HG03354 (cell line): ENCODE data around the gene NDUFB3.
"Not testable (repeated sequence)": the region's sequence is repeated elsewhere in the genome, so short reads cannot be mapped to it uniquely, and the experiment has no call there.

Experiments used
- ATAC-seq: cut with Tn5 transposase; IDR thresholded peaks from one replicate; pipeline ENCODE4 v1.9.1; 2021; ENCODE audit warnings: mild to moderate bottlenecking; ENCODE audit not compliant: unreplicated experiment, poor library complexity, severe bottlenecking

The NDUFB3 gene

GRCh38 chr2:201071479-201072200 is at the start of gene NDUFB3, which contains the start of gene HYCC2:
Gene NDUFB3, plus strand, starts transcription at chr2:201072001. Its CDS starts 6,882 bp downstream, at chr2:201078883.
Gene HYCC2, minus strand, starts transcription at chr2:201071671. Its CDS starts 47,662 bp downstream, at chr2:201024009.
- ATAC-seq: peak; percentile 98

- ATAC-seq: no peak
These were observed 47.3 kb upstream of the NDUFB3 start for GRCh38 chr2:201024518-201024917.

- not testable (repeated sequence) for ATAC-seq
These were observed 37.4 kb upstream of the NDUFB3 start for GRCh38 chr2:201034355-201034754.

- not testable (repeated sequence) for ATAC-seq
These were observed 33.4 kb upstream of the NDUFB3 start for GRCh38 chr2:201038361-201038760.

- ATAC-seq: no peak
These were observed 32.9 kb upstream of the NDUFB3 start for GRCh38 chr2:201038855-201039254.

- ATAC-seq: no peak
These were observed 30.8 kb upstream of the NDUFB3 start for GRCh38 chr2:201040867-201041628.

- not testable (repeated sequence) for ATAC-seq
These were observed 29.4 kb upstream of the NDUFB3 start for GRCh38 chr2:201042451-201042850.

- not testable (repeated sequence) for ATAC-seq
These were observed 28.8 kb upstream of the NDUFB3 start for GRCh38 chr2:201043050-201043449.

GRCh38 chr2:201046881-201047280 is 24.9 kb upstream of the NDUFB3 start:
- ATAC-seq: no peak

- no peak for ATAC-seq
These were observed 22.3 kb upstream of the NDUFB3 start for GRCh38 chr2:201049455-201049854.

- ATAC-seq: no peak
These were observed 14.7 kb upstream of the NDUFB3 start for GRCh38 chr2:201057087-201057521.

- ATAC-seq: no peak
These were observed 14.0 kb upstream of the NDUFB3 start for GRCh38 chr2:201057715-201058248.

- no peak for ATAC-seq
These were observed 12.9 kb upstream of the NDUFB3 start for GRCh38 chr2:201058914-201059313.

GRCh38 chr2:201059961-201060755 is 11.6 kb upstream of the NDUFB3 start:
- no peak for ATAC-seq

- ATAC-seq: not testable (repeated sequence)
These were observed 8.3 kb upstream of the NDUFB3 start for GRCh38 chr2:201063516-201063915.

- ATAC-seq: no peak
These were observed 6.9 kb upstream of the NDUFB3 start for GRCh38 chr2:201064797-201065329.

GRCh38 chr2:201070948-201071478 is 788 bp upstream of the NDUFB3 start:
- peak; percentile 29 for ATAC-seq

GRCh38 chr2:201072201-201072530 is 365 bp downstream of the NDUFB3 start:
- peak; percentile 11 for ATAC-seq

GRCh38 chr2:201073071-201073470 is 1.3 kb downstream of the NDUFB3 start:
- ATAC-seq: no peak
